ENCODE data around the gene GLT6D1. TPM values are rescaled to one million over a fixed set of nuclear protein-coding genes. Genes with fewer than 3 reads are reported as not detected.

The GLT6D1 gene
- total and polyA plus RNA-seq, 2 donors (not counting 3 experiments of a cell fraction or from before 2014, with no cell fraction given): not detected

DNA sequence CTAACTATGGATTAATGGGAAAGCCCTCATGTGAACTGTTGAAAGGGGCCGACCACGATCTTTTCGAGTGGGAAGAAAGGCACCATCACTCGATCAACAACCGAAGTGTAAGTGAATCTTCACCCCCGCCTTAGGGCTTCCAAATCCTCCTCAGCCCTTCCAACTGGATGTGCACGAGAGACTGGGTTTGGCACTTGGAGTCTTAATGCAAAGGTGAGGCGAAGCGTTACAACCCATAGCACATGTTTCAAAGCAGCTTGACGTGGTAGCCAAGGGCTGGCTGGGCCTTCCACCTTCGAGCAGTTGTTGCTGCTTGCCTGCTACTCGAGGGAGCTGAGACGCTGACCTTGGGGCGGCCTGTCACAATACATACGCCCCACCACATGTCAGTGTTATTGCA is 18.1 kb upstream of the GLT6D1 start:
- H3K9ac ChIP-seq (replicated peaks; ENCODE audit: extremely low read depth, insufficient read depth, low read length): no peak overlapping the region
- BruUV-seq (replicated peaks): no TSS peak
- no peaks in the 10 kb centered on the region for H3K36me3 ChIP-seq (ENCODE audit: control insufficient read depth in 2 of 2, extremely low read depth in 1 of 2, insufficient read depth in 2 of 2, low read length in 2 of 2)
- no peaks in the 10 kb centered on the region for H4K20me1 ChIP-seq (replicated peaks; ENCODE audit: control insufficient read depth, extremely low read depth, insufficient read depth, low read length)
- no peaks in the 10 kb centered on the region for H3K9me3 ChIP-seq (replicated peaks; ENCODE audit: control insufficient read depth, insufficient read depth, low read length)
- no peak overlapping the region for H3K27ac ChIP-seq (ENCODE audit: insufficient read depth, low read depth, low read length)
- no peak for DNase-seq (ENCODE audit: low read depth, low spot score)
- no peaks in the 10 kb centered on the region for H3K9me1 ChIP-seq (replicated peaks; ENCODE audit: control insufficient read depth, extremely low read depth, insufficient read depth, low read length)
- no peak overlapping the region for H2AFZ ChIP-seq (ENCODE audit: low read depth, low read length)
- CTCF ChIA-PET: no interaction called here
- intact Hi-C loops (cut with micrococcal nuclease): no loop called here
- POLR2A ChIA-PET: no interaction called here
- no peak for FAIRE-seq
- no peaks in the 10 kb centered on the region for H3K27me3 ChIP-seq (ENCODE audit: control insufficient read depth in 2 of 2, insufficient read depth in 2 of 2, low read length in 2 of 2)
- no peak overlapping the region for H3K4me3 ChIP-seq (replicated peaks in 1 of 3; ENCODE audit: insufficient read depth in 1 of 3, low read depth in 1 of 3, low read length in 3 of 3)
- dilution Hi-C loops (cut with MboI; ENCODE audit: extremely low pct_ligation_motif_present, low sequenced_read_pairs): no loop called here
- H3K79me2 ChIP-seq (ENCODE audit: control insufficient read depth, insufficient read depth, low read length): no peaks in the 10 kb centered on the region
- TF ChIP-seq EZH2 (IDR thresholded peaks at IDR 0.05; ENCODE audit: borderline replicate concordance, low read depth, low read length, severe bottlenecking): no peak
- TF ChIP-seq POLR2AphosphoS5 (IDR thresholded peaks at IDR 0.05; ENCODE audit: insufficient read depth, low read depth, low read length): no peak
- TF ChIP-seq GATA2 (IDR thresholded peaks at IDR 0.05; ENCODE audit: insufficient read depth, insufficient read length, low read depth, low read length): no peak
- no peak for TF ChIP-seq JUN (IDR thresholded peaks at IDR 0.05; ENCODE audit: borderline replicate concordance, insufficient read depth, insufficient read length, low read depth)
- no peak for TF ChIP-seq FOS (IDR thresholded peaks at IDR 0.05; ENCODE audit: borderline replicate concordance, insufficient read depth, low read length)
- no peak for TF ChIP-seq MAX (IDR thresholded peaks at IDR 0.05; ENCODE audit: insufficient read depth, insufficient read length)
- TF ChIP-seq MYC (IDR thresholded peaks at IDR 0.05; ENCODE audit: low read depth, low read length): no peak
- TF ChIP-seq, protein P1, sequence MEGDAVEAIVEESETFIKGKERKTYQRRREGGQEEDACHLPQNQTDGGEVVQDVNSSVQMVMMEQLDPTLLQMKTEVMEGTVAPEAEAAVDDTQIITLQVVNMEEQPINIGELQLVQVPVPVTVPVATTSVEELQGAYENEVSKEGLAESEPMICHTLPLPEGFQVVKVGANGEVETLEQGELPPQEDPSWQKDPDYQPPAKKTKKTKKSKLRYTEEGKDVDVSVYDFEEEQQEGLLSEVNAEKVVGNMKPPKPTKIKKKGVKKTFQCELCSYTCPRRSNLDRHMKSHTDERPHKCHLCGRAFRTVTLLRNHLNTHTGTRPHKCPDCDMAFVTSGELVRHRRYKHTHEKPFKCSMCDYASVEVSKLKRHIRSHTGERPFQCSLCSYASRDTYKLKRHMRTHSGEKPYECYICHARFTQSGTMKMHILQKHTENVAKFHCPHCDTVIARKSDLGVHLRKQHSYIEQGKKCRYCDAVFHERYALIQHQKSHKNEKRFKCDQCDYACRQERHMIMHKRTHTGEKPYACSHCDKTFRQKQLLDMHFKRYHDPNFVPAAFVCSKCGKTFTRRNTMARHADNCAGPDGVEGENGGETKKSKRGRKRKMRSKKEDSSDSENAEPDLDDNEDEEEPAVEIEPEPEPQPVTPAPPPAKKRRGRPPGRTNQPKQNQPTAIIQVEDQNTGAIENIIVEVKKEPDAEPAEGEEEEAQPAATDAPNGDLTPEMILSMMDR (IDR thresholded peaks at IDR 0.05; ENCODE audit: extremely low read depth in 1 of 2, insufficient read depth in 1 of 2, low read depth in 1 of 2, low read length in 2 of 2): no peak
- no peak for TF ChIP-seq POLR2A (IDR thresholded peaks at IDR 0.05; ENCODE audit: low read depth, low read length)
- H3K4me2 ChIP-seq (ENCODE audit: insufficient read depth, low read length): no peak overlapping the region
- no peaks in the 10 kb centered on the region for H3K4me1 ChIP-seq (ENCODE audit: control insufficient read depth, extremely low read depth, insufficient read depth, low read length)
